OCI-LY1 (cell line): ENCODE data around the gene HID1.

Experiments
- H2AFZ ChIP-seq: fragments of 200-600 bp; sonication (generic), shearing (Covaris generic); 2 replicates; pipeline ENCODE4 v1.6.0; 2014; ENCODE audit warnings: antibody characterized with exemption, mild to moderate bottlenecking, low read length
- H3F3A ChIP-seq: fragments of 200-600 bp; sonication (generic), shearing (Covaris generic); 2 replicates; pipeline ENCODE4 v1.6.0; 2014; ENCODE audit warnings: mild to moderate bottlenecking, antibody characterized with exemption, low read length, moderate library complexity; ENCODE audit not compliant: insufficient read depth
- H3K27ac ChIP-seq: fragments of 200-600 bp; sonication (generic); 2 replicates; pipeline ENCODE4 v1.5.1; 2014; ENCODE audit warnings: low read length, mixed run types, mild to moderate bottlenecking, low read depth; ENCODE audit not compliant: poor library complexity, severe bottlenecking
- H3K27me3 ChIP-seq: fragments of 200-600 bp; sonication (generic); 2 replicates; pipeline ENCODE4 v1.6.0; 2014; ENCODE audit warnings: antibody characterized with exemption, mild to moderate bottlenecking, low read length, moderate library complexity; ENCODE audit not compliant: insufficient read depth
- H3K36me3 ChIP-seq: fragments of 200-600 bp; sonication (generic); 2 replicates; pipeline ENCODE4 v1.6.1; 2014; ENCODE audit warnings: mild to moderate bottlenecking, antibody characterized with exemption, low read length, moderate library complexity, mixed read lengths; ENCODE audit not compliant: insufficient read depth
- H3K4me1 ChIP-seq: fragments of 200-600 bp; sonication (generic); 2 replicates; pipeline ENCODE4 v1.5.1; 2014; ENCODE audit warnings: mild to moderate bottlenecking, low read length, moderate library complexity; ENCODE audit not compliant: insufficient read depth, severe bottlenecking
- H3K4me2 ChIP-seq: fragments of 200-600 bp; sonication (generic), shearing (Covaris generic); 2 replicates; pipeline ENCODE4 v1.6.1; 2014; ENCODE audit warnings: low read length
- H3K4me3 ChIP-seq: fragments of 200-600 bp; sonication (generic); 2 replicates; pipeline ENCODE4 v1.5.1; 2014; ENCODE audit warnings: low read length, low read depth, mild to moderate bottlenecking, mixed read lengths; ENCODE audit not compliant: poor library complexity, severe bottlenecking
- H3K79me2 ChIP-seq: fragments of 200-600 bp; shearing (Covaris generic); 2 replicates; pipeline ENCODE4 v1.6.1; 2016; ENCODE audit warnings: mixed run types, low read length, mixed read lengths; ENCODE audit not compliant: insufficient read depth
- H3K9ac ChIP-seq: fragments of 200-600 bp; sonication (generic), shearing (Covaris generic); 2 replicates; pipeline ENCODE4 v1.6.1; 2014; ENCODE audit warnings: mild to moderate bottlenecking, low read length, mixed read lengths
- H3K9me2 ChIP-seq: fragments of 200-600 bp; sonication (generic), shearing (Covaris generic); 2 replicates; pipeline ENCODE4 v1.6.1; 2014; ENCODE audit warnings: low read depth, mild to moderate bottlenecking, low read length, mixed read lengths
- H3K9me3 ChIP-seq: fragments of 200-600 bp; shearing (Covaris generic); 2 replicates; pipeline ENCODE4 v1.6.1; 2014; ENCODE audit warnings: low read length, mixed read lengths
- H4K20me1 ChIP-seq: fragments of 200-600 bp; sonication (generic), shearing (Covaris generic); 2 replicates; pipeline ENCODE4 v1.6.0; 2016; ENCODE audit warnings: mild to moderate bottlenecking, low read length; ENCODE audit not compliant: insufficient read depth
- CTCF ChIP-seq: fragments of 200-600 bp; sonication (generic), shearing (Covaris generic); IDR thresholded peaks from 2 replicates; pipeline ENCODE4 v1.5.1; 2017; ENCODE audit warnings: mild to moderate bottlenecking, antibody characterized with exemption, low read length, moderate library complexity, mixed read lengths
- EZH2 ChIP-seq: fragments of 200-600 bp; sonication (generic), shearing (Covaris generic); IDR thresholded peaks from 2 replicates; pipeline ENCODE4 v1.8.0; 2017; ENCODE audit warnings: borderline replicate concordance, mixed run types, mild to moderate bottlenecking, antibody characterized with exemption, low read length, moderate library complexity, mixed read lengths

Gene HID1

GRCh38 chr17:74923538-74924249 is 48.9 kb downstream of the HID1 start:
- H3K4me3 ChIP-seq: no peak overlapping the region
- no peak overlapping the region for H3K4me2 ChIP-seq

GRCh38 chr17:74922694-74923537 is 49.6 kb downstream of the HID1 start, which contains the start of gene USH1G:
Gene USH1G (minus strand): TSS chr17:74923255. CDS start chr17:74923073, 182 bp downstream.
- Histone ChIP-seq H3K36me3 (no peaks in the 10 kb centered on the region), H2AFZ (no peak within 1 kb of the TSS), H3K9me2 (no peaks in the 10 kb centered on the region), H3K4me3 (no peak within 1 kb of the TSS), H3K27ac (no peak within 1 kb of the TSS), H3K4me1 (peaks cover 4% of the 10 kb centered on the region), H3F3A (no peaks in the 10 kb centered on the region), H3K4me2 (no peak within 1 kb of the TSS), H3K9me3 (no peaks in the 10 kb centered on the region), H4K20me1 (no peaks in the 10 kb centered on the region), H3K27me3 (peaks cover 3% of the 10 kb centered on the region; the same call in 1 of the 2 replicates), H3K9ac (no peak within 1 kb of the TSS), H3K79me2 (no peaks in the 10 kb centered on the region)
- TF ChIP-seq EZH2 (no peak), CTCF (no peak)

More at GRCh38 chr17:74923538-74924249, 48.9 kb downstream of the HID1 start:
- no peaks in the 10 kb centered on the region for H3K79me2 ChIP-seq
- TF ChIP-seq EZH2: no peak
- TF ChIP-seq CTCF: peak; percentile 72
- H2AFZ ChIP-seq: no peak overlapping the region
- no peak overlapping the region for H3K27ac ChIP-seq
- H3K9me2 ChIP-seq: no peaks in the 10 kb centered on the region
- H3K4me1 ChIP-seq: peaks cover 4% of the 10 kb centered on the region
- no peaks in the 10 kb centered on the region for H4K20me1 ChIP-seq
- H3F3A ChIP-seq: no peaks in the 10 kb centered on the region
- no peaks in the 10 kb centered on the region; the same call in 1 of the 2 replicates for H3K27me3 ChIP-seq
- H3K36me3 ChIP-seq: no peaks in the 10 kb centered on the region
- no peak overlapping the region for H3K9ac ChIP-seq
- no peaks in the 10 kb centered on the region for H3K9me3 ChIP-seq

GRCh38 chr17:74922172-74922571 is 50.4 kb downstream of the HID1 start:
- no peaks in the 10 kb centered on the region for H3K36me3 ChIP-seq
- no peak overlapping the region for H3K9ac ChIP-seq
- H3K9me2 ChIP-seq: no peaks in the 10 kb centered on the region
- H4K20me1 ChIP-seq: no peaks in the 10 kb centered on the region
- no peaks in the 10 kb centered on the region for H3K9me3 ChIP-seq
- H3K79me2 ChIP-seq: no peaks in the 10 kb centered on the region
- H3K4me1 ChIP-seq: peaks cover 4% of the 10 kb centered on the region
- no peak overlapping the region for H3K4me2 ChIP-seq
- H3F3A ChIP-seq: no peaks in the 10 kb centered on the region
- no peak overlapping the region for H3K4me3 ChIP-seq
- H3K27ac ChIP-seq: no peak overlapping the region
- H3K27me3 ChIP-seq: peaks cover 7% of the 10 kb centered on the region; the same call in 1 of the 2 replicates
- TF ChIP-seq EZH2: no peak
- TF ChIP-seq CTCF: no peak
- no peak overlapping the region for H2AFZ ChIP-seq
